ENCODE results near the gene ZNF532.
"Not testable (repeated sequence)": the region's sequence is repeated elsewhere in the genome, so short reads cannot be mapped to it uniquely, and the experiment has no call there.

The ZNF532 gene

GRCh38 chr18:58864146-58865032 is at the start of gene ZNF532:
Gene ZNF532, plus strand, starts transcription at chr18:58864877. CDS start in a region left out here.
- DNase-seq (ENCODE audit: low spot score) = peak; percentile 93

GRCh38 chr18:58819051-58819450 is 45.6 kb upstream of the ZNF532 start:
- no peak for DNase-seq (ENCODE audit: low spot score)

- DNase-seq (ENCODE audit: low spot score) = no peak
Observed at GRCh38 chr18:58820251-58820650, 44.4 kb upstream of the ZNF532 start.

GRCh38 chr18:58822944-58823343 is 41.7 kb upstream of the ZNF532 start:
- no peak for DNase-seq (ENCODE audit: low spot score)

- DNase-seq (ENCODE audit: low spot score) = no peak
Observed at GRCh38 chr18:58823412-58823811, 41.3 kb upstream of the ZNF532 start.

GRCh38 chr18:58826926-58827325 is 37.8 kb upstream of the ZNF532 start:
- not testable (repeated sequence) for DNase-seq (ENCODE audit: low spot score)

GRCh38 chr18:58827428-58827827 is 37.2 kb upstream of the ZNF532 start:
- no peak for DNase-seq (ENCODE audit: low spot score)

- no peak for DNase-seq (ENCODE audit: low spot score)
Observed at GRCh38 chr18:58827886-58828285, 36.8 kb upstream of the ZNF532 start.

GRCh38 chr18:58828399-58829121 is 36.1 kb upstream of the ZNF532 start:
- no peak for DNase-seq (ENCODE audit: low spot score)

- DNase-seq (ENCODE audit: low spot score) = no peak
Observed at GRCh38 chr18:58829263-58829662, 35.4 kb upstream of the ZNF532 start.

GRCh38 chr18:58829886-58830285 is 34.8 kb upstream of the ZNF532 start:
- not testable (repeated sequence) for DNase-seq (ENCODE audit: low spot score)

GRCh38 chr18:58831606-58832005 is 33.1 kb upstream of the ZNF532 start:
- no peak for DNase-seq (ENCODE audit: low spot score)

GRCh38 chr18:58838165-58838860 is 26.4 kb upstream of the ZNF532 start:
- DNase-seq (ENCODE audit: low spot score) = peak; percentile 61

- DNase-seq (ENCODE audit: low spot score) = no peak
Observed at GRCh38 chr18:58838946-58839345, 25.7 kb upstream of the ZNF532 start.

- DNase-seq (ENCODE audit: low spot score) = no peak
Observed at GRCh38 chr18:58842978-58843687, 21.5 kb upstream of the ZNF532 start.

- DNase-seq (ENCODE audit: low spot score) = no peak
Observed at GRCh38 chr18:58843688-58844035, 21.0 kb upstream of the ZNF532 start.

GRCh38 chr18:58844871-58845270 is 19.8 kb upstream of the ZNF532 start:
- DNase-seq (ENCODE audit: low spot score) = no peak

- DNase-seq (ENCODE audit: low spot score) = no peak
Observed at GRCh38 chr18:58845928-58846724, 18.6 kb upstream of the ZNF532 start.

- no peak for DNase-seq (ENCODE audit: low spot score)
Observed at GRCh38 chr18:58847383-58848071, 17.1 kb upstream of the ZNF532 start.

- DNase-seq (ENCODE audit: low spot score) = no peak
Observed at GRCh38 chr18:58848685-58849084, 16.0 kb upstream of the ZNF532 start.

Measured in globus pallidus (tissue), 1 donor.